IPS DF 4.7 (cell line): ENCODE data around the gene TRIP10.
"Not testable (repeated sequence)": the region's sequence is repeated elsewhere in the genome, so short reads cannot be mapped to it uniquely, and the experiment has no call there.

Experiments
- DNase-seq: peaks from one replicate; pipeline ENCODE4 v3.0.0-alpha.2; 2013; ENCODE audit warnings: low spot score; ENCODE audit errors: extremely low read depth

The TRIP10 gene

GRCh38 chr19:6740589-6741343 is 1.3 kb downstream of the TRIP10 start:
- DNase-seq, result no peak

GRCh38 chr19:6743066-6743465 is 3.6 kb downstream of the TRIP10 start:
- DNase-seq, result no peak

GRCh38 chr19:6743714-6744380 is 4.4 kb downstream of the TRIP10 start:
- no peak for DNase-seq

- DNase-seq, result no peak
Measured at GRCh38 chr19:6744381-6745301, 5.2 kb downstream of the TRIP10 start.

GRCh38 chr19:6745965-6746364 is 6.5 kb downstream of the TRIP10 start:
- DNase-seq, result no peak

GRCh38 chr19:6748543-6748942 is 9.1 kb downstream of the TRIP10 start:
- DNase-seq, result not testable (repeated sequence)

DNA sequence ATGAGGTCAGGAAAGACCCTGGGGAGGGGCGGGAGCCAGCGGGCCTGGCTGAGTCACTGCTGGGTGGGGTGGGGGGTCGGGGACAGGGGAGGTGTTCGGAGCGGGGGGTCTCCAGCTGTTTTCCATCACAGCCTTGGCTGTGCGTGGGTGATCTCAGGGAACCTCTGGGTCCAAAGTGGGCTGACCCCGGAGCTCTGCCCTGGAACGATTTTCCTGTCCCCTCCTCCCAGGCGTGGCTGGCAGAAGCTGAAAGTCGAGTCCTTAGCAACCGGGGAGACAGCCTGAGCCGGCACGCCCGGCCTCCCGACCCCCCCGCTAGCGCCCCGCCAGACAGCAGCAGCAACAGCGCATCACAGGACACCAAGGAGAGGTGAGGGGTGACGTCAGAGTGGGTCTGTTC is 10.6 kb downstream of the TRIP10 start:
- DNase-seq, result no peak

DNA sequence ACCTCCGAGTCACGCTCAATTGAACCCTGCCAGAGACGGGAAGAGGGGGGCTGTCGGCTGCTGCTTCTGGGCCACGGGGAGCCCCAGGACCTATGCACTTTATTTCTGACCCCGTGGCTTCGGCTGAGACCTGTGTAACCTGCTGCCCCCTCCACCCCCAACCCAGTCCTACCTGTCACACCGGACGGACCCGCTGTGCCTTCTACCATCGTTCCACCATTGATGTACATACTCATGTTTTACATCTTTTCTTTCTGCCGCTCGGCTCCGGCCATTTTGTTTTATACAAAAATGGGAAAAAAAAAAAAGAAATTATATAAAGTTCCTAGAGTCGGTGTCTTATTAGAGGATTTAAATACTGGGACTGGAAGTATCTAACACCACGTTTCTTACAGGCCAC is 11.7 kb downstream of the TRIP10 start:
- DNase-seq, result no peak

DNA sequence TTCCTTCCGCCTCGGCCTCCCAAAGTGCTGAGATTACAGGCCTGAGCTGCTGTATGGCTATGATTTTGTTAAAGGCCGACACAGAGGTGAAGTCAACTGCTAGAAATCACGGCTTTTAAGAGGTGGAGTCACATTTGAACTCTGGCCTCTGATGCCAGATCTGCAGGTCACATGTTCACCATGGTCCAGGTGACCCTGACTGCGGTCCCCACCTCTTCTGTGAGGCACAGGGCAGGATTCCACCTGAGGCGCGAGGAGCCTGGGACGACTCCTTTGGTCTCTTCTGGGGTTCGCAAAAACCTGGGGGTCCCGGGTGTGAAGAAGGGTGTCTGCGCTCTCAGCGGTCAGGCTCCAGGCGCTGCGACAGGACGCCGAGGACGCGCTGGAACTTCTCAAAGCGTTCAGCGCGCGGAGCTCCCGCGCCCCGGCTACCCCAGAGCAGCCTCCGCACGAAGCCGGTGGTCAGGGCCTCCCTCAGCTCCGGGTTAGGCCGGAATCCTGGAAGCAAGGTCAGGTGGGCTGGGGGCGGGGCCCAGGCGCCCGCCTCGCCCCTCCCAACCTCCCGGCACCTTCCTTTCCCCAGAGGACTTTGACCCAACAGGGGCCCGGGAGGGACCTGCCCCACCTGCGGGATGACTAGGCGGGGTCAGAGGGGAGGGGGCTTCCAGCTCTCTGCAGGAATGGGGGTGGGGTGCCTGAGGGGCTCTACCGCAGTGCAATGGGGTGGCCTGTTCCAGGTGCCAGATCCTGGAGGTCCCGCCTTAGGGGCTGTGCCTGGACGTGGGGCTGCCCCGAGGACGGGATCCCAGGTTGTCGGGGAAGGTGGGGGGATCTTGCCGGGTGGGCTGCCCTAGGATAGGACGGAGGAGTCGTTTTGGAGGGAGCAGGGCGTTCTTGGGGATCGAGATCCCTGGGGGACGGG is 13.0 kb downstream of the TRIP10 start:
- no peak for DNase-seq

DNA sequence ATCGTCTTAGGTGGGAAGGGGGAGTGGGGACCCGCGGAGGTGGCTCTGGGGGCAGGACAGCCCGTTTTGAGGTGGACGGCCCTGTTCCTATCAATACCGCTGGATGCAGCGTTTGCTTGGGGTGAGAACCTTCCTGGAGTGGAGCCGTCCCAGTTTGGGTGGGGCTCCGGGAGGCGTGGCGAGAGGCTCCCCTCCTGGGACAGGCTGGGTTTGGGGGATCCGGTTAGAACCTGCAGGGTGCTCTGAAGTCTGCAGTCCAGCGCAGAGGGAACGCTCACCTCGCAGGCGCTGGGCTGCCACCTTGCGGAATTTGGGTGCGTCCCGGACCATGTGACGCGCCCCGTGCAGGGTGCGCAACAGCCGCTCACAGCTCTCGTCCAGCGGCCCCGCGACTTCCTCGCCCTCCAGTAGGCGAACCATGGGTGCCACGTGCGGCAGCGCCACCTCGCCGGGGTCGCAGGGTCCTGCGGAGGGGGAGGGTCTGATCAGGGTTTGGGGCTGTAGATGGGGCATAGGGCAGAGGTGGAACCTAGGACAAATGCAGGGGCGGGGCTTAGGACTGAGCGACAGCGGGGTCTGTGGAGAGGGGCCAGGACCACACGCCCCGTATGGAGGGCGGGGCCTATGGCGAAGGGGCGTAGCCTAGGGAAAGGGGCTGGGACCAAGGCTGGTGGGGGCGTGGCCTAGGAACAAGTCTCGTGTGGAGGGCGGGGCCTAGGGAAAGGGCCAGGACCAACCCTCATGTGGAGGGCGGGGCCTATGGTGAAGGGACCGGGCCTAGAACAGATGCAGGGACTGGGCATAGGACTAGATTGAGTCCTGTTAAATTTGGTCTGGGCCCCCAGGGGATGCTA is 13.9 kb downstream of the TRIP10 start:
- DNase-seq, result no peak

DNA sequence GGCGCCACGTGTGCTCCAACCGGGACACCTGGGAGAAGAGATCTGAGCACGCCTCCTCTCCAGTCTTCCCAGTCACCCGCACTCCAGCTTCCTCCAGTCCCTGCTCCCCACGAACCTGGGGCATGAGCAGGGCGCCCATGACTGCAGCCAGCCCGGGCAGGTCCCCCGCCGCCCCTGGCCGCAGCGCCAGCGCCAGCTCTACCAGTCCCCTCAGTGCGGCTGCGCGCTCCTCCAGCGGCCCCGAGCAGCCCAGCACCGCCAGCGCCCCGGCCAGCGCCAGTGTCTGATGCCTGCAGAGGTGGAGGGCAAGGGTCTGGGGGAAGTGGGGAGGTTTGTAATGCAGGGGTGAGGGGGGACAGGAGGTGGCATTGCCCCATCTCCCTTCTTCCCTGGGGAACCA is 14.7 kb downstream of the TRIP10 start:
- no peak for DNase-seq

DNA sequence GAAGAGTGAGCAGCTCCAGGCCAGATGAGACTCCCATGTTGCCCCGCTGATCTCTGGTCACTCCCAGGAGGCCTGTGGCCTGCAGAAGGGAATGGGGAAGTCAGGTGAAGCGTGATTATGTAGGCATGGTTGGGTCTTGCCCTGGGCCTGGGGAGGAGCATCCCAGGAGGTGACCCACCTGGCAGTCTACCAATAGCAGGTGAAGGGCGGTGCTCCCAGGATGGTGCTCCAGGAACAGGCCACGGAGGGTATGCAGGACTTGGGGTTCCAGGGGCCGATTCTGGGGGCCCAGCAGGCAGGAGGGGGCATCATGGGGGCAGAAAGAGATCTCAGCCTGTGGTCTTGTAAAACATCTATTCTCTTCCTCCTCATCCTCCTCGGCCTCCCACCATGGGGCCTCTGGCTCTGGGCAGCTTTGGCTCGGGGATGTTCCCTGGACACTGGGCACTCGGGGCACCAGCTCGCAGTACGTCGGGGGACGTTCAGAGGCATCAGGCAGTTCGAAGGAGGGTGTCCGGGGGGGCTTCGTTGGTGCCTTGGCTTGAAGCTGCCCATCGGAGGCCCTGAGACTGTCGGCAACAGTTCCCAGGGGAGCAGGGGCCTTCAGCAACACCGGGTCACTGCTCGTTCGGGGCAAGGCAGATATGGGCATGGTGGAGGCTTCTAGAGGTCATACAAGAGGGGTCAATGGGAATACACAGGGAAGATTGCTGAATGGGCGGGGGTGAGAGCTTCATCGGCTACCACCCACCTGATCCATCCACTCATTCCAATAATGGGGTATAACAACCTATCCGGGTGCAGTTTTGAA is 15.4 kb downstream of the TRIP10 start:
- no peak for DNase-seq

DNA sequence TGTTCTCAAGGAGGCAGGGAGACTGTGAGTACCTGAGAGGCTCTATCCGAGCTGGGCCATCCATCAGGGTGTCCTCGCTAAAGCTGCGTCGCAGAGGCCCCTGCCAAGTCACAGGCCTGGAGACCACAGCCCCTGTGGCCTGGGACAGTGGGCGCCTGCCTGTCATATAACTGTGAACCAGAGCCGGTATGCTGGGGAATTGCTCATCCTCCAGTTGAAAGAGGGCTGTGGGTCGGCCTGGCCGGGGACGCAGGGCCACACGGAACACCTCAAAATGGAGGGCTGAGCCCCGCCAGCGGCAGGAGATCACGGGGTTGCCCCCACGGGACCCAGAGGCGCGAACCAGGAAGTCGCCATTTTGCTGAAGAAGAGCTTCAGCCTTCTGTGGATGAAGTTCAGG is 21.1 kb downstream of the TRIP10 start:
- DNase-seq, result no peak

- DNase-seq, result no peak
Measured at GRCh38 chr19:6761053-6761676, 21.7 kb downstream of the TRIP10 start.

GRCh38 chr19:6762253-6762797 is 22.8 kb downstream of the TRIP10 start:
- not testable (repeated sequence) for DNase-seq

DNA sequence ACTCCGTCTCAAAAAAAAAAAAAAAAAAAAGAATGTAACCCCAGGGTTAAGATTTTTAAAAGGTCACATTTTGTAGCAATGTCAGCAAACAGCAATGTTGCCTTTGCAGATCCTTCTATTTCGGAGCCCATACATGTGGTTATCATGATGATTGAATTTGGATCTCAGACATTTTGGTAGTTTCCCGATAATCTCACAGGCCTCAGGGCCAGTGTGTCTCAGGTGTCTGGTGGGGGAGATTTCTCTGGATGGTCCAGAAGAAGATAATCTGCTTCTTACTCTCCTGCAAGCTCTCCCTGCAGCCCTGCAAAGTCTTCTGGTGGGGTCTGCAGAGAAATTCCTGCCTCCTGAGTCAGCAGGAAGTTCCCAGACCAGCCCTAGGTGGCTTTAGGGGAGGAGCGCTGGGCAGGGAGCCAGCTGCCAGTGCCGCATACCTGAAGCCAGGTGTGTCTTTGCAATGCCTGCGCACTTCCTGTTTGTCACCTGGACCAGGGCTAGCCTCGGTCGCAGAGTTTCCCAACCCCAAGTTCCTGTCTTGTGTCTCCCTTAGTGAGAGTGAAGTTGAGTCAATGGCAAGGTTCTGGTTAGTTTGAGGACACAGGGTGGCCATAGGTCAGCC is 26.4 kb downstream of the TRIP10 start:
- no peak for DNase-seq

DNA sequence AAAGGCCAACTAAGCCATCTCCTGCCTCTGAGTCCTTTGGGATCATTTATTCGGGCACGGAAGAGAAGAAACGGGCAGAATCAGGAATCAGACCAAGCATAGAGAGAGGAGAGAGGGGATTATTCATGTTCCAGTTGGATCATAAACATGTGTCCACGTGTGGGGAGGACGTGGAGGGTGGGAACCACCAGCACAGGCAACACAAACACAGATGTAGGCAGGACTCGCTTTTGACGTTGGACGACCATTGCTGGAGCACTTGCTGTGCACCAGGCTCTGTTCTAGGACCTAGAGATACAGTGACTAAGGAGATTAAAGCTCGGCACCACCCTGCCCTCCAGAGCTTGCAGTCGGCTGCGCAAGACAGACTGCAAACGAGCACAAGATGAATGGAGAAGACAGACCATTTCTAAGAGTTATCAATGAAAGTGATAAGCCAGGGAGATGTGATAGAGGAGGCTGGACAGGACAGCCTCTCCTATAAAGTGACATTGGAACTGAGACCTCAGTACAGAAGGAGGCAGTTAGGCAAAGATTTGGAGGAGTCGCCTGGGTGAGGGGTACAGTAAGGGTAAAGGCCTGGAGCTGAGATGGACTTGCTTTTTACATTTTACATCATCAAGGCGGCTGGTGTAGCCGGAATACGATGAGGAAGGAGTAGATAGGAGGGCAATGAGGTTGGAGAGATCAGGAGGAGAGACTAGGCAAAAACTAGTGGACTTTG is 27.0 kb downstream of the TRIP10 start:
- no peak for DNase-seq

DNA sequence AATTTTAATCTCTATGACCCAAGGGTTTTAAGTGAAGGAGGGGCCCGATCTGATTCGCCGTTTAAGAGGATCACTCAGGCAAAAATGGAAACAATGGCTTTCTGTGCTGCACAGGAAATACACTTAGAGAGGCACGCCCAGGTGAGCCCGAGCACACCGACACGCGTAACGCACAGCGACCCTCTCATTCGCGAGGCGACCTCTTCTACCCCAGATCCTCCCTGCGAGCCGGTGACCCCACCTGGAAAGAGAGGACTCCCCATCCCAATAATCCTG is 27.5 kb downstream of the TRIP10 start:
- DNase-seq, result no peak
